Osteocyte (in vitro differentiated cells): ENCODE measurements around the gene OTOP1. TPM values are rescaled to one million over a fixed set of nuclear protein-coding genes. Genes with fewer than 3 reads are reported as not detected.
"Not testable (repeated sequence)": the region's sequence is repeated elsewhere in the genome, so short reads cannot be mapped to it uniquely, and the experiment has no call there.

Experiments
- DNase-seq: peaks from one replicate; pipeline ENCODE4 v3.0.0; 2021; ENCODE audit warnings: mixed read lengths; ENCODE audit not compliant: unreplicated experiment; ENCODE audit errors: extremely low spot score
- H3K27ac Mint-ChIP-seq: one replicate; pipeline ENCODE4 v1.8.0; 2021; ENCODE audit warnings: mild to moderate bottlenecking, mixed read lengths; ENCODE audit not compliant: unreplicated experiment
- H3K27me3 Mint-ChIP-seq: one replicate; pipeline ENCODE4 v1.8.0; 2021; ENCODE audit warnings: mixed read lengths; ENCODE audit not compliant: unreplicated experiment
- H3K36me3 Mint-ChIP-seq: one replicate; pipeline ENCODE4 v1.8.0; 2021; ENCODE audit warnings: mixed read lengths; ENCODE audit not compliant: unreplicated experiment
- H3K4me1 Mint-ChIP-seq: one replicate; pipeline ENCODE4 v1.8.0; 2021; ENCODE audit warnings: mixed read lengths; ENCODE audit not compliant: unreplicated experiment
- H3K4me3 Mint-ChIP-seq: one replicate; pipeline ENCODE4 v1.8.0; 2021; ENCODE audit warnings: mild to moderate bottlenecking, moderate library complexity, mixed read lengths; ENCODE audit not compliant: unreplicated experiment
- H3K9me3 Mint-ChIP-seq: one replicate; pipeline ENCODE4 v1.8.0; 2021; ENCODE audit warnings: mixed read lengths; ENCODE audit not compliant: unreplicated experiment
- total RNA-seq: library from RNA; stranded (reverse); gene quantifications from 2 replicates; pipeline ENCODE4 v1.2.1, GENCODE V29; 2021
- TF ChIP-seq, protein P1 (sequence below): fragments of 200-600 bp; sonication (generic); IDR thresholded peaks from 2 replicates; pipeline ENCODE4 v1.5.0; 2021; ENCODE audit warnings: antibody characterized with exemption, mild to moderate bottlenecking, moderate library complexity

Gene OTOP1
- total RNA-seq, 1 donor from 2014 or later = not detected

DNA sequence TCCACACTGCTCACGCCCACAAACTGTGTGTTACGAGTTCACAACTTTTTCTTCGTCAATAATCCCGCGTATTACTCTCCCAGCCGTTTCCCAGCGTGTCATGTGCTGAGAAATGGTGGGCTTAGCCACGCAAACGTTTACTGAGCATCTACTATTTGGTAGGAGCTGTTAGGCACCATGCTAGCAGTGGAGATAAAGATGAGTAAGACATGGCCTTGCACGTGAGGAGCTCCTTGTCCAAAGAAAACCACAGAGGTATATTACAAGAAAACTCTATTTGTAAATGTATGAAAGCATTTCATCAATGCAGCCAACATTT, 22.1 kb upstream of the OTOP1 start:
- H3K36me3 Mint-ChIP-seq = peaks cover 10% of the 10 kb centered on the region
- H3K4me3 Mint-ChIP-seq = peak overlapping the region; percentile 84
- TF ChIP-seq, protein P1, sequence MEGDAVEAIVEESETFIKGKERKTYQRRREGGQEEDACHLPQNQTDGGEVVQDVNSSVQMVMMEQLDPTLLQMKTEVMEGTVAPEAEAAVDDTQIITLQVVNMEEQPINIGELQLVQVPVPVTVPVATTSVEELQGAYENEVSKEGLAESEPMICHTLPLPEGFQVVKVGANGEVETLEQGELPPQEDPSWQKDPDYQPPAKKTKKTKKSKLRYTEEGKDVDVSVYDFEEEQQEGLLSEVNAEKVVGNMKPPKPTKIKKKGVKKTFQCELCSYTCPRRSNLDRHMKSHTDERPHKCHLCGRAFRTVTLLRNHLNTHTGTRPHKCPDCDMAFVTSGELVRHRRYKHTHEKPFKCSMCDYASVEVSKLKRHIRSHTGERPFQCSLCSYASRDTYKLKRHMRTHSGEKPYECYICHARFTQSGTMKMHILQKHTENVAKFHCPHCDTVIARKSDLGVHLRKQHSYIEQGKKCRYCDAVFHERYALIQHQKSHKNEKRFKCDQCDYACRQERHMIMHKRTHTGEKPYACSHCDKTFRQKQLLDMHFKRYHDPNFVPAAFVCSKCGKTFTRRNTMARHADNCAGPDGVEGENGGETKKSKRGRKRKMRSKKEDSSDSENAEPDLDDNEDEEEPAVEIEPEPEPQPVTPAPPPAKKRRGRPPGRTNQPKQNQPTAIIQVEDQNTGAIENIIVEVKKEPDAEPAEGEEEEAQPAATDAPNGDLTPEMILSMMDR = no peak
- H3K27ac Mint-ChIP-seq = peak overlapping the region; percentile 99
- H3K9me3 Mint-ChIP-seq = no peaks in the 10 kb centered on the region
- H3K27me3 Mint-ChIP-seq = peaks cover 5% of the 10 kb centered on the region
- DNase-seq = no peak
- H3K4me1 Mint-ChIP-seq = peaks cover 12% of the 10 kb centered on the region

DNA sequence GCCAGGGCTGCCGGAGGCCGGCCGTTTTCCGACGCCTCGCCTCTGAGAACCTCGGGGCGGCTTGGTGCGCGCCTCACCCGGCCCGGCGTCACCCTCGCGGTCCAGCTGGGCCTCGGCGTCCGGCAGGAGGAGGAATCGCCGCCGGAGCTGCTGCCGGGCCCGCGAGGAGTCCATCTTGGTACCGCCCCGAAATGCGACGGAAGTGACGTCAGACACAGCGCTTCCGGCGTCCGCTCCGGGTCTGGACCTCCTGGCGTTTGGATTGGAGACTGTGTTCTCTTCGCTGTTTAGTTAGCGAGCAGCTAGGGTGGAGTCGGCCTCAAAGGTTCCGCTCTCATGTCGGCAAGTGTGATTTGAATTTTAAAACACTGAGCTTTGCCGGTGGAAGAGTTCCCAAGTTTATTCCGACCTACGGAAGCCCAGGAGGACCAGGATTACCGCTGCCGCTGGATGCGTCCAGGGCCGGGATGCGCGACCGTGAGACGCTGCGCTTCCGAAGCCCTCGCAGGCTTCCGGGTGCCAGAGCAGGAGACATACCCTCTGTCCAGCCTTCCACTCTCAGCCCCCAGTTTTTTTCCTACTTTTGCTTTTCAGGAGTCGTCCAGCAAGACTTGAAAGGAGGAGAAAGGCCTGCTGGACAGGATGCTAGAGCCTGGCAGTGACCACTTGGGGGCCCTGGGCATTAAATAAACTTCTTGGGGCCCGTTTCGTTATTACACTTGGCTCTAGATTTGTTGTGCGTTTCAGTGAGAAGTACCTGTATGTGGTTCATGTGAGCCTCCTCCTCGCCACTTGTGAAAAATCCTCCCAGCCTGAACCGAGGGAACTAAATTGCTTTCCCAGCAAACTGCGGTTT, 21.5 kb upstream of the OTOP1 start, which contains the start of gene TMEM128:
TSS of gene TMEM128 (minus strand) at position 195 of the 856 bp plus-strand sequence. CDS start at position 174, 21 bp downstream.
- peaks cover 12% of the 10 kb centered on the region for H3K4me1 Mint-ChIP-seq

DNA sequence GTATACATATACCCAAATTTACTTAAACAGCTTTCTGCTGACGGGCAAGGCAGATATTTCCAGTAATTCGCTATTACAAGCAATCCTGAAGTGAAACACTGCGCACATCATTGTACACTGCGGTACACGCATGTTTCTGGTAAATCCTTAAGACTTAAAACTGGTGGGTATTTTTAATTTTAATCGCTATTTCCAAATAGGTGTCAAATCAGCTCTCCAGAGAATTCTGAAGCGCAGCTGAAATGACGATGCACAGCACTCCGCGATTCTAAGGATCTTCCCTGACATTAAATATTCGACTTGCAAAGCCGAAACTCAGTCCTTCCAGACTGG, 20.9 kb upstream of the OTOP1 start:
- H3K27me3 Mint-ChIP-seq = no peaks in the 10 kb centered on the region
- DNase-seq = no peak
- peak overlapping the region; percentile 99 for H3K27ac Mint-ChIP-seq
- H3K4me3 Mint-ChIP-seq = peak overlapping the region; percentile 84
- peaks cover 12% of the 10 kb centered on the region for H3K4me1 Mint-ChIP-seq
- no peaks in the 10 kb centered on the region for H3K9me3 Mint-ChIP-seq
- TF ChIP-seq, protein P1 = no peak
- peaks cover 17% of the 10 kb centered on the region for H3K36me3 Mint-ChIP-seq

More for the DNA sequence above, 21.5 kb upstream of the OTOP1 start, which contains the start of gene TMEM128:
- no peaks in the 10 kb centered on the region for H3K9me3 Mint-ChIP-seq
- H3K4me3 Mint-ChIP-seq = peak within 1 kb of the TSS; percentile 84
- peaks cover 3% of the 10 kb centered on the region for H3K27me3 Mint-ChIP-seq
- H3K27ac Mint-ChIP-seq = peak within 1 kb of the TSS; percentile 99
- peak; percentile 96 for DNase-seq
- peaks cover 16% of the 10 kb centered on the region for H3K36me3 Mint-ChIP-seq
- TF ChIP-seq, protein P1 = peak; percentile 33

DNA sequence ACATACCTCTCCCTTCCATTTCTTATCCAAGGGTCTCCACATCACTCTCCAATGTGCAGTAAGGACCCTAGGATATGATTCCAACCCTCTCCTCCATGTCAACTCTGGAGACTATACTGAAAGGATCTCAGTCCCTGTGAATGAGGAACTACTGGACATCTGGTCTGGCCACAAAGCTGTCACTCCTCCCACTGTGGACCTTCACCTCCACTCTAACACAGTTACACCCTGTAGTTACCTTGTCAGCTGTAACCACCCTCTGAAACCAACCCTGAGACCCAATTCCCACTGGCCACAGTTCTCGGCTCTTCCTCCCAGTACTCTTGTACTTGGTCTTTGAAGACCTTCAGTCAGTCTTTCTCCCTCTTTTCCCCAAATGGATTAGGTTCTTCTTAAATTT, 18.4 kb upstream of the OTOP1 start:
- H3K27me3 Mint-ChIP-seq = no peaks in the 10 kb centered on the region
- H3K4me3 Mint-ChIP-seq = no peak overlapping the region
- H3K27ac Mint-ChIP-seq = no peak overlapping the region
- H3K4me1 Mint-ChIP-seq = peaks cover 12% of the 10 kb centered on the region
- TF ChIP-seq, protein P1 = no peak
- no peak for DNase-seq
- H3K36me3 Mint-ChIP-seq = peaks cover 24% of the 10 kb centered on the region
- no peaks in the 10 kb centered on the region for H3K9me3 Mint-ChIP-seq

DNA sequence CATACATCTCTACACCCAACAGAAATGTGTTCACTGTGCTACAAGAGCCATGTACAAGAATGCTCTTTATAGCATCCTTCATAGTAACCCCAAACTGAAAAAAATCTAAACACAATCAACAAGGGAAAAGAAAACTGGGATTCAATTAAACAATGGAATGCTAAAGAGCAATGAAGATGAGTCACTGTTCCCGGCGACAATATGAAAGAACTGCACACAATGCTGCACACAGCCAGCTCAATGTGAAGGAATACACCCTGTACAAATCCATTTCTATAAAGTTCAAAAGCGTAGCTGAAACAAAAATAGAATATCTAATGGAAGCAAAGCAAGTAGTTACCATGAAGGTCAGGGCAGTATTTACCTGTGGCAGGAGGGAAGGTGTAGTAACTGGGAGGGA, 12.8 kb upstream of the OTOP1 start:
- H3K4me3 Mint-ChIP-seq, H3K27ac Mint-ChIP-seq, H3K4me1 Mint-ChIP-seq, H3K9me3 Mint-ChIP-seq, H3K27me3 Mint-ChIP-seq, DNase-seq: not testable (repeated sequence)
- H3K36me3 Mint-ChIP-seq = peaks cover 56% of the 10 kb centered on the region
